Left lung (tissue), 10 donors: Measurements from ENCODE around the gene KCNB1. TPM values are rescaled to one million over a fixed set of nuclear protein-coding genes. Genes with fewer than 3 reads are reported as not detected.

ENCODE experiments used
- ATAC-seq: fragments of 200-7000 bp; cut with Tn5 transposase; one replicate; pipeline ENCODE4 v1.9.1; 2020; ENCODE audit warnings: moderate library complexity
- DNase-seq, 4 donors: peaks; one replicate each; pipeline ENCODE4 v3.0.0-alpha.2; 2013 to 2020
- H3K27ac ChIP-seq, 2 donors: fragments of 200-600 bp; sonication (generic) in 1 of 2; one replicate each; pipeline versions ENCODE4 v1.5.0 to v1.8.0; 2020 to 2021
- H3K27me3 ChIP-seq, 2 donors: fragments of 200-600 bp; sonication (generic) in 1 of 2; one replicate each; pipeline versions ENCODE4 v1.5.0 to v1.8.0; 2020 to 2021
- H3K36me3 ChIP-seq, 2 donors: fragments of 200-600 bp; sonication (generic) in 1 of 2; one replicate each; pipeline versions ENCODE4 v1.5.0 to v1.8.0; 2020 to 2021
- H3K4me1 ChIP-seq, 2 donors: fragments of 200-600 bp; one replicate each; pipeline ENCODE4 v1.8.0; 2021
- H3K4me3 ChIP-seq, 2 donors: fragments of 200-600 bp; sonication (generic) in 1 of 2; one replicate each; pipeline versions ENCODE4 v1.5.0 to v1.8.0; 2020 to 2021; ENCODE audit warnings: mild to moderate bottlenecking in 1 of 2
- H3K9me3 ChIP-seq, 2 donors: fragments of 200-600 bp; sonication (generic) in 1 of 2; one replicate each; pipeline versions ENCODE4 v1.5.0 to v1.8.0; 2020 to 2021
- CTCF ChIP-seq, 2 donors: fragments of 200-600 bp; sonication (generic) in 1 of 2; IDR thresholded peaks; one replicate each; pipeline versions ENCODE4 v1.5.0 to v1.8.0; 2021; ENCODE audit warnings: antibody characterized with exemption in 2 of 2
- intact Hi-C, 2 donors: fragments of 100-400 bp; cut with DNase I; formaldehyde crosslinking; loops; one replicate each; pipeline versions ENCODE4 v1.11.2 to v1.14.2; 2022
- polyA plus RNA-seq, 6 donors: library from polyadenylated mRNA; unstranded; fragments of 120-200 nt; gene quantifications; one replicate each; pipeline ENCODE4 v1.2.1, GENCODE V29; 2013; ENCODE audit not compliant: insufficient read length in 6 of 6
- total RNA-seq, 2 donors: library from RNA; stranded (reverse); fragmentation: NEBNext Ultra II Directional; extraction: Animal tissue kit (Norgen Biotek cat#: 25700); gene quantifications; one replicate each; pipeline ENCODE4 v1.2.1, GENCODE V29; 2021
- donor health status: DM: no; HTN: yes; CAD: no.
- donor health status: DM: no; HTN: no; CAD: no.

The KCNB1 gene
- total and polyA plus RNA-seq, 8 donors: 0.26 to 1.2 (median 0.44) TPM

GRCh38 chr20:49400904-49401303 lies 81.6 kb downstream of the KCNB1 start:
- TF ChIP-seq CTCF (IDR thresholded peaks at IDR 0.05): no peak
- intact Hi-C loops: no loop called here

GRCh38 chr20:49400410-49400809 lies 82.1 kb downstream of the KCNB1 start:
- no peak for ATAC-seq
- Histone ChIP-seq H3K4me1 (no peaks in the 10 kb centered on the region), H3K27me3 (peaks cover 0 to under 1% of the 10 kb centered on the region in 2 donors), H3K4me3 (no peak overlapping the region), H3K9me3 (no peaks in the 10 kb centered on the region), H3K36me3 (no peaks in the 10 kb centered on the region), H3K27ac (no peak overlapping the region)
- no peak for TF ChIP-seq CTCF (IDR thresholded peaks at IDR 0.05)
- DNase-seq: no peak
- intact Hi-C loops: no loop called here

More at GRCh38 chr20:49400904-49401303, 81.6 kb downstream of the KCNB1 start:
- no peaks in the 10 kb centered on the region for H3K9me3 ChIP-seq
- no peak overlapping the region for H3K4me3 ChIP-seq
- H3K4me1 ChIP-seq: no peaks in the 10 kb centered on the region
- no peak overlapping the region for H3K27ac ChIP-seq
- no peaks in the 10 kb centered on the region for H3K27me3 ChIP-seq
- no peak for ATAC-seq
- no peaks in the 10 kb centered on the region for H3K36me3 ChIP-seq
- DNase-seq: no peak

- no peak overlapping the region for H3K27ac ChIP-seq
- ATAC-seq: no peak
- intact Hi-C loops: no loop called here
- TF ChIP-seq CTCF (IDR thresholded peaks at IDR 0.05): no peak
- no peaks in the 10 kb centered on the region for H3K36me3 ChIP-seq
- no peaks in the 10 kb centered on the region for H3K4me1 ChIP-seq
- peaks cover 0 to 5% of the 10 kb centered on the region in 2 donors for H3K27me3 ChIP-seq
- no peak overlapping the region for H3K4me3 ChIP-seq
- H3K9me3 ChIP-seq: no peaks in the 10 kb centered on the region
- no peak for DNase-seq
Observed at GRCh38 chr20:49399329-49399728, 83.1 kb downstream of the KCNB1 start.

GRCh38 chr20:49398401-49399144 lies 83.9 kb downstream of the KCNB1 start:
- Histone ChIP-seq H3K4me1 (no peaks in the 10 kb centered on the region), H3K27me3 (peaks cover 0 to 5% of the 10 kb centered on the region in 2 donors), H3K4me3 (no peak overlapping the region), H3K27ac (no peak overlapping the region), H3K9me3 (no peaks in the 10 kb centered on the region), H3K36me3 (no peaks in the 10 kb centered on the region)
- intact Hi-C loops: no loop called here
- no peak for ATAC-seq
- no peak for TF ChIP-seq CTCF (IDR thresholded peaks at IDR 0.05)
- DNase-seq: no peak

GRCh38 chr20:49397525-49397924 lies 84.9 kb downstream of the KCNB1 start:
- no peak overlapping the region for H3K27ac ChIP-seq
- no peaks in the 10 kb centered on the region for H3K9me3 ChIP-seq
- H3K27me3 ChIP-seq: peaks cover 0 to 5% of the 10 kb centered on the region in 2 donors
- no peaks in the 10 kb centered on the region for H3K36me3 ChIP-seq
- H3K4me1 ChIP-seq: no peaks in the 10 kb centered on the region
- intact Hi-C loops: no loop called here
- DNase-seq (no peak), ATAC-seq (peak; percentile 22)
- H3K4me3 ChIP-seq: no peak overlapping the region
- no peak for TF ChIP-seq CTCF (IDR thresholded peaks at IDR 0.05)
